NK-92 (cell line): ENCODE measurements around the gene CSK.
"Not testable (repeated sequence)": the region's sequence is repeated elsewhere in the genome, so short reads cannot be mapped to it uniquely, and the experiment has no call there.

ENCODE experiments used
- DNase-seq: peaks from one replicate; lab custom pipeline; 2025; ENCODE audit not compliant: unreplicated experiment; lab: John Stamatoyannopoulos, UW

The CSK gene

GRCh38 chr15:74781431-74782258 is at the start of gene CSK:
TSS of gene CSK (plus strand) at chr15:74782080. CDS start at chr15:74798298, 16,218 bp downstream.
- DNase-seq = no peak

GRCh38 chr15:74732846-74733245 is 49.0 kb upstream of the CSK start:
- DNase-seq = no peak

- no peak for DNase-seq
These were observed 48.6 kb upstream of the CSK start for GRCh38 chr15:74733269-74733668.

- no peak for DNase-seq
These were observed 46.6 kb upstream of the CSK start for GRCh38 chr15:74735305-74735704.

- not testable (repeated sequence) for DNase-seq
These were observed 43.6 kb upstream of the CSK start for GRCh38 chr15:74738239-74738638.

DNA sequence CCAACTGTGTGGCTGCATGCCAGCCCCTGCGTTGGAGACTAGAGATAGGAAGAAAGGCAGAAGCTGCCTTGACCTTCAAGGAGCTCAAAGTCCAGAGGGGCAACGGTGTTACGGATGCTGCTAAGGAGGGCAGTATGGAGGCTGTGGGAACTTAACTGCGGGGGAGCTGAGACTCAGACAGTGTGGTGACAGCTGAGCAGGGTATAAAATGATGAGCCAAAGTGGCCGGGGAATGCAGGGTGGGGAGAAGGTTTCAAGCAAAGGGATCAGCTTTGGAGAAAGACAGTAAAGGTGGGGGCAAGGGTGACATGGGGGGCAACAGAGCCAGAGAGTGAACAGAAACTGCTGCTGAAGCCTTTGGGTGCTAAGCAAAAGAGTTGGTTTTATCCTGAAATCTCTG is 39.5 kb upstream of the CSK start:
- DNase-seq = no peak

DNA sequence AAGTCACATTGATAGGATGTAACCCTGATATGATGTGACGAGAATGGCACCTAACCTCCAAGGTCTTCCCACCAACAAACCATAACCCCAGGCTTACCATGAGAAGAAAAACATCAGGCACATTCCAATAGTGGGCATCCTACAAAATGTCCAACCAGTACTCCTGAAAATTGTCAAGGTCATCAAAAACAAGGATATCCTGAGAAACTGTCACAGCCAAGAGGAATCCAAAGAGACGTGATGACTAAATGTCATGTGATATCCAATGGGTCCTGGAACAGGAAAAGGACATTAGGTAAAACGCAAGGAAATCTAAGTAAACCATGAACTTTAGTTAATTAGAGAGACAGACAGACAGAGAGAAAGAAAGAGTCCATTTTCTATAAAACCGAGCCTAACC is 35.5 kb upstream of the CSK start:
- no peak for DNase-seq

DNA sequence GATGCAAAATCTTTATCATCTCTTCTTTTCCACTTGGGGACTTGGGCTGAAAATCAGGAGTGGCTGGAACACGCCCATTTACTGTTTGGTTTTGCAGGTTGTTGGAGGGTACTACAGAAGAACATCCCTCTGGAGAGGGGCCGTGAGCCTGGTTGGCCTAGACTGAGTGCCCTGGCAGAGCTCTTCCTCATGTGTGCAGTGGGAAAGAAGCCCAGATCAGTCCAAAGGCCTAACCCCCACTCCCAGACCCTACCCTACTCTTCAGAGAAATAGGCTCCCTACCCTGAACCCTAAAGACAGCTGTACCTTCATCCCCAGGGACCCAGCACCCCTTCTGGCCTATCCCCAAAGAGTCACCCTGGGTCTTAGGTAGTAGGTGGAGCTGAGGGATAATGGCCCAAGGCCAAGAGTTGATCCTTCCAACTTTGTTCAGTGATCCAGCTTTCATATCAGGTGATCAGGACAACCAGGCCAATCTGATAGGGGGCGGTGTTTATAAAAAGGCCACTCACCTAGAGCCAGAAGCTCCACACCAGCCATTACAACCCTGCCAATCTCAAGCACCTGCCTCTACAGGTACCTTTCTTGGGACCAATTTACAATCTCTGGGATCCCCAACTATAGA is 33.4 kb upstream of the CSK start, which contains the start of gene CYP1A2:
TSS of gene CYP1A2 (plus strand) at position 524 of the 625 bp plus-strand sequence. CDS start 894 bp downstream, outside the sequence.
- DNase-seq = no peak

DNA sequence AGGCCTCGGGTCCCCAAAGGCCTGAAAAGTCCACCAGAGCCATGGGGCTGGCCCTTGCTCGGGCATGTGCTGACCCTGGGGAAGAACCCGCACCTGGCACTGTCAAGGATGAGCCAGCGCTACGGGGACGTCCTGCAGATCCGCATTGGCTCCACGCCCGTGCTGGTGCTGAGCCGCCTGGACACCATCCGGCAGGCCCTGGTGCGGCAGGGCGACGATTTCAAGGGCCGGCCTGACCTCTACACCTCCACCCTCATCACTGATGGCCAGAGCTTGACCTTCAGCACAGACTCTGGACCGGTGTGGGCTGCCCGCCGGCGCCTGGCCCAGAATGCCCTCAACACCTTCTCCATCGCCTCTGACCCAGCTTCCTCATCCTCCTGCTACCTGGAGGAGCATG is 32.0 kb upstream of the CSK start:
- DNase-seq = no peak

DNA sequence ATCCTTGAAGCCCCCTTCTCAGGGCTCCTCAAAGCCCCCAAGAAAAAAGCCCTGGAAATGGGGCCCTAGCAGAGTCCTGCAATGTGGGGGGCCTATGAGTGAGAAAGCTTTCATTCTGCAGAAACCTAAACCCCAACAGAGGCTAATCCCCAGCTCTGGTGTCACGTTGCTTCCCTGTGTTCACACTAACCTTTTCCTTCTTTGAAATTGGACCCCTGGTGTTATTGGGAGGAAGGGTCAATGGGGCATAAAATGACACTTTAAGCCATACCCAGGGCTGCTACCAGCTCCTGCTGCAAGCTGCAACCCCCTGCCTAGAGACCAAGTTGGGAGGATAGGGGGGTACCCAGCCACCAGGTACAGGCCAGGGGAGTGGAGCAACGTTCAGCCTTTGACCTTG is 31.1 kb upstream of the CSK start:
- no peak for DNase-seq

DNA sequence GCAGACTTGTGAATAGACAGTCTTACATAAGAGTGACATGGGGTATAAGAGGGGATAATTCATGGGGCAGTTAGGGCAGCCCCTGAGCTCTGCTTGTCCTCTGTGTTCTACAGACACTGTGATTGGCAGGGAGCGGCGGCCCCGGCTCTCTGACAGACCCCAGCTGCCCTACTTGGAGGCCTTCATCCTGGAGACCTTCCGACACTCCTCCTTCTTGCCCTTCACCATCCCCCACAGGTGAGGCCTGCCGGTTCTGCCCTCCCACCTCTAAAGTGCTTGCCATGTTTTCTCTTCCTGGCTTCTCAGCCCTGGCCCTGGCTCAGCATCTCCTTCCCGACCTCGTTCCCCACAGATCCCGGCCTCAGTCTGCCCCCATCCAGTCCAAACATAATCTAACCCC is 29.9 kb upstream of the CSK start:
- no peak for DNase-seq

- DNase-seq = no peak
These were observed 29.3 kb upstream of the CSK start for GRCh38 chr15:74752531-74752930.

DNA sequence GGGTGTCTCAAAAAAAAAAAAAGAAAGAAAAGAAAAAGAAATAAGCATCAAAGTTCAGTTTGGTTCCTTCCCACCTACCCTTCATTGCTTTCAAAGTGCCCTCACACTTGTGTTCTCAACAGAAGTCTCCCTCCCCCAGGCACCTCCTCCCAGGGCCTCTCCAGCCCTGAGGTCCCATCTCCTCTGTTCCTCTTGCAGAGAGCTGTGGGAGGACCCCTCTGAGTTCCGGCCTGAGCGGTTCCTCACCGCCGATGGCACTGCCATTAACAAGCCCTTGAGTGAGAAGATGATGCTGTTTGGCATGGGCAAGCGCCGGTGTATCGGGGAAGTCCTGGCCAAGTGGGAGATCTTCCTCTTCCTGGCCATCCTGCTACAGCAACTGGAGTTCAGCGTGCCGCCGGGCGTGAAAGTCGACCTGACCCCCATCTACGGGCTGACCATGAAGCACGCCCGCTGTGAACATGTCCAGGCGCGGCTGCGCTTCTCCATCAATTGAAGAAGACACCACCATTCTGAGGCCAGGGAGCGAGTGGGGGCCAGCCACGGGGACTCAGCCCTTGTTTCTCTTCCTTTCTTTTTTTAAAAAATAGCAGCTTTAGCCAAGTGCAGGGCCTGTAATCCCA is 27.2 kb upstream of the CSK start:
- DNase-seq = no peak

DNA sequence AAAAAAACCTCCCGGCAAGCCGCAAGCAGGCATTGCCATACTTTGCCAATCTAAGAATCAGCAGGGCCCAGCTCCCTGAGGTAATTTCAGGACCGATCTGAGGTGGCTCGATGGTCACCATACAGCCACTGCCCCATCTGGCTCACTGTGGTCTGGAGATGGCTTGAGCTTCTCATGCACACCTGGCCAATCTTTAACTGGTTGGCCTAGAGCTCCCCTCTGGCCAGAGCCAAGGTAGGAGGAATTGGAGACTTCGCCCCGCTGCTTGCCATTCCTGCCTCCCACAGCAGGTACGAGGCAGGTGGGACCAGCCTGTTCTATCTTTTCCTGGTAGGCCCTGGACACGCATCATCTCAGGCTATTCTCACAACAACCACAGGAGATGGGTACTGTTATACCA is 23.1 kb upstream of the CSK start:
- no peak for DNase-seq

DNA sequence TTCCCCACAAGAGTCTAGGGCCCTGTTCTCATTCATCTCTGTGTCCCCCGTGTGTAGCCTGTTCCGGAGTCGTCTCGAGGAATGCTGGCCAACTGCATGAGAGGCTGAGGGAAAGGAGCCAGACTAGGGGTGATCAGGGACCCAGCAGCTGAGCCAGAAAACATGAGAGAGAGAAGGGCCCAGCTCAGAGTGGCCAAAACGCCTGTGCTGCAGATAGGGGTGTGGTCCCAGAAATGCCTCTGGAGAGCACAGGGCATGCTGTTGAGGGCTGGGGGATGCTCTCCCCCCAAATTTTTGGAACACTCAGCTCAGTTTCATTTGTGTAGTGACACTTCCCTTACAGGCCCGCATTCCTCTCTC is 19.1 kb upstream of the CSK start:
- no peak for DNase-seq

- no peak for DNase-seq
These were observed 18.5 kb upstream of the CSK start for GRCh38 chr15:74763416-74763815.

DNA sequence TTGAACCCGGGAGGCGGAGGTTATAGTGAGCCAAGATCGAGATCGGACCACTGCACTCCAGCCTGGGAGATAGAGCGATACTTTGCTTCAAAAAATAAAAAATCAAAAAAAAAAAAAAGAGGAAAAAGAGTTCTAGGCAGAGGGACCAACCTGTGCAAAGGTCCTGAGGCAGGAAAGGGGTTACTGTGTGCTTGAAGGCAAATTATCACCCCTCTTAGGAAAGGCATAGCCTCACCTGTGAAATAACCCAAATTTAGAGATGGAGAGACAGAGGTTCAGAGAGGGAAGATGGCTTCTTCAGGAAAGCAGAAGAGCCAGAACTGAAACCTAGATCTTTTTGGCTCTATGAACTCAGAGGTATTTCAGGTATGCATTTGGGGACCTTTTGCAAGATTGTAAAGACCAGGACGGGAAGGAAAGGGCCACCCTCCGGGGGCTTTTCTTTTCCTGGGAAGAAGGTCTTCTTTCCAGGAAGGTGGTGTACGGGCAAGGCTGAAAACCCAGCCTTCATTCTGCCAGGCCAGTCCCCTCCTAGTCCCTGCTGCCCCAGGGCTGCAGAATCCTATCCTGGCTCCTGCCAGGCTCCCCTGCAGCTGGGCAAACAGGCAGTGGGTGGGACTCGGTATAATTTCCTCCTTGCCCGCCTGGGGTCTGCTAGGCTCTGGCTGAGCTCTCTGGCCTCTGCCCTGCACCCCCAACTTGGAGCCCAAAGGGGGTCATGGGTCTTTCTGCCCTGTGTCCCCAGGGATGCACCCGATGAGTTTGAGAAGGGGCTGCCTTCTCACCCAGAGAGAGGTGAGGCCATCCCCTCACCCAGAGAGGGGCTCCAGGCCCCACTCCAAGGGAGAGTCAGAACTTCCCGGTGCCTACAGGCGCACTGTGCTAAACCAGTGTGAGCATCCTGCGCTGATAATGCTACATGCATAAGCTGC is 14.4 kb upstream of the CSK start:
- DNase-seq = no peak

GRCh38 chr15:74768099-74768770 is 13.6 kb upstream of the CSK start:
- DNase-seq = no peak

- DNase-seq = no peak
These were observed 13.0 kb upstream of the CSK start for GRCh38 chr15:74768771-74769342.

DNA sequence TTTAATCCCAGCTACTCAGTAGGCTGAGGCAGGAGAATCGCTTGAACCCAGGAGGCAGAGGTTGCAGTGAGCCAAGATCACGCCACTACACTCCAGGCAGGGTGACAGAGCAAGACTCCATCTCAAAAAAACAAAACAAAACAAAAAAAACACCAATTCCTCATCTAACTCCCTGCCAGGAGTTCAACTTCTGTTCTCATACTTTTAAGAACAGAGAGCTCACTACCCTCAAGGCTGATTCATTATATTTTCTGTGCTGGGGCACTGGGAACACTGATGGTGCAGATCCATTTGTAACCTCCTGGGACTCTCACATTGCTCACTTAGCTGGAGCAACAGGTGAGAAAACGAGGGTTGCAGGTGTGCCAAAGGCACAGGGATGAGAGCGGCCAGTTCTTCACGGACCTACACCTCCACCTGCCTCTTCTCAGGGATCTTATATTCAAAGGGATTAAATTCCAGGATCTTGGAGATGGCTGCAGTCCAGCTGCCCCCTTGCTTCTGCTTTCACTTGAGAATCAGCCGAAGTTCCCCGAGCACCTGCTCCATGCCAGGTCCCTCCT is 12.3 kb upstream of the CSK start:
- DNase-seq = no peak
